Fibroblast of gingiva (primary cell): Measurements from ENCODE around the gene PRSS56.

ENCODE experiments used
- DNase-seq: peaks from one replicate; pipeline ENCODE4 v3.0.0-alpha.2; 2011; ENCODE audit warnings: low read depth

Gene PRSS56

GRCh38 chr2:232573042-232573441, 52.9 kb downstream of the PRSS56 start:
- no peak for DNase-seq

GRCh38 chr2:232573771-232574435, 53.7 kb downstream of the PRSS56 start:
- DNase-seq, result no peak

- DNase-seq, result peak; percentile 83
These were observed 54.7 kb downstream of the PRSS56 start for GRCh38 chr2:232574674-232575403.
